ENCODE results near the gene MLXIPL.
"Not testable (repeated sequence)": the region's sequence is repeated elsewhere in the genome, so short reads cannot be mapped to it uniquely, and the experiment has no call there.

MLXIPL gene, protein sequence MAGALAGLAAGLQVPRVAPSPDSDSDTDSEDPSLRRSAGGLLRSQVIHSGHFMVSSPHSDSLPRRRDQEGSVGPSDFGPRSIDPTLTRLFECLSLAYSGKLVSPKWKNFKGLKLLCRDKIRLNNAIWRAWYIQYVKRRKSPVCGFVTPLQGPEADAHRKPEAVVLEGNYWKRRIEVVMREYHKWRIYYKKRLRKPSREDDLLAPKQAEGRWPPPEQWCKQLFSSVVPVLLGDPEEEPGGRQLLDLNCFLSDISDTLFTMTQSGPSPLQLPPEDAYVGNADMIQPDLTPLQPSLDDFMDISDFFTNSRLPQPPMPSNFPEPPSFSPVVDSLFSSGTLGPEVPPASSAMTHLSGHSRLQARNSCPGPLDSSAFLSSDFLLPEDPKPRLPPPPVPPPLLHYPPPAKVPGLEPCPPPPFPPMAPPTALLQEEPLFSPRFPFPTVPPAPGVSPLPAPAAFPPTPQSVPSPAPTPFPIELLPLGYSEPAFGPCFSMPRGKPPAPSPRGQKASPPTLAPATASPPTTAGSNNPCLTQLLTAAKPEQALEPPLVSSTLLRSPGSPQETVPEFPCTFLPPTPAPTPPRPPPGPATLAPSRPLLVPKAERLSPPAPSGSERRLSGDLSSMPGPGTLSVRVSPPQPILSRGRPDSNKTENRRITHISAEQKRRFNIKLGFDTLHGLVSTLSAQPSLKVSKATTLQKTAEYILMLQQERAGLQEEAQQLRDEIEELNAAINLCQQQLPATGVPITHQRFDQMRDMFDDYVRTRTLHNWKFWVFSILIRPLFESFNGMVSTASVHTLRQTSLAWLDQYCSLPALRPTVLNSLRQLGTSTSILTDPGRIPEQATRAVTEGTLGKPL

DNA sequence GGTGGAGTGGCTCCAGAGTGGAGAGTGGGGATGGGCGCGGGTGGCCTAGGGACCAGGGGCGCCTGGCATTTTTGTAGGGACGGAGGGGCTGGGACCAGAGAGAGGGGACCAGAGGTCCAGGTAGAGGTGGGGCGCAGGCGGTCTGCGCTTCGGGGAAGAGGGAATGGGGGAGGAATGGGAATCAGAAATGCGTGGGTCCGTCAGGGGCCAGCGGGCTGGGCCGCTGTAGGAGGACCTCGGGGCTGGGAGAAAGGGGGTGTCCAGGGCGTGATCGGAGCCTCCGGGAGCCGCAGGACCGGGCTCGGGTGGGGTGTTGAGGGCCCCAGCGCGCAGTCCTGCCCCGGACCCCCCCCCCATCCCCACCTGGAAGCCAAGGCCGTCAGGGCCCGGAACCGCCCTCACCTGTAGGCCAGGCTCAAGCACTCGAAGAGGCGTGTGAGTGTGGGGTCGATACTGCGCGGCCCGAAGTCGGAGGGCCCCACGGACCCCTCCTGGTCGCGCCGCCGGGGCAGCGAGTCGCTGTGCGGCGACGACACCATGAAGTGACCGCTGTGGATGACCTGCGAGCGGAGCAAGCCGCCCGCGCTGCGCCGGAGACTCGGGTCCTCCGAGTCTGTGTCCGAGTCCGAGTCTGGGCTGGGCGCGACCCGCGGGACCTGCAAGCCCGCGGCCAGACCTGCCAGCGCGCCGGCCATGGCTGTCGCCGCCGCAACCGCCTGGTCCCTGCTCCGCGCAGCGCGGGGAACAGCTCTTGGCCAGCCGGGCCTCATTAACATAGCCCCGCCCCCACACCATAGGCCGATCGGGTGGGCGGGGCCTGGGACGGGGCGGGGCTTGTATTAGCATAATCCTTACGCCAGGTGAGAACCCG lies at the start of gene MLXIPL:
Gene MLXIPL (minus strand): TSS at position 725 of the 871 bp plus-strand sequence. CDS start 30 bp downstream, at position 695.
- DNase-seq (ENCODE audit: low spot score), result peak; percentile 66

DNA sequence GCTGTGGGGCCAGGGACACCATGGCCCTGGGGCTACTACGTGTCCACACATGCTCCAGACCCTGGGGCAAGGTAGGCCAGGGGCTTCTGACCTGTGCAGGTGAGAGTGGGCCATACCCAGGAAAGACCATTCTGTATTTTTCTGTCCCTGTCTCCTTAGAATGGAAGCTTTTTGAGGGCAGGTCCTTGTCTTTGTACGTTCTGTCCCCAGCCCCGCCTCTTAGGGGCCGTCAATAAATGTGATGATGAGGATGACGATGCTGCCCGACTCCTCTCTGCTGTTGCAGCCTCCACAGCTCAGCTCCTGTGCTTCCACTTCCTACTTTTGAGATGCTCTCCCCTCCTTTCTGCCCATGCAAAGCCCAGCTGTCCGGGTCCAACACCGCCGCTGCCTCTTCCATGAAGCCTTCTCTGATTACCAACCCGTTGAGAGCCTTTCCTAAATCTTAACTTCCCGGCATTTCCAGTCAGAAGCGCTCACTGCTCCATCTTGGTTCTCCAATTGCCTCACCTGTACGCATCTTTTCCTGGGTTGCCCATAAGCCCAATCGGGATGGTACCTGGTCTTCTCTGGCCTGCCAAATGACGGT lies 47.6 kb upstream of the MLXIPL start:
- no peak for DNase-seq (ENCODE audit: low spot score)

DNA sequence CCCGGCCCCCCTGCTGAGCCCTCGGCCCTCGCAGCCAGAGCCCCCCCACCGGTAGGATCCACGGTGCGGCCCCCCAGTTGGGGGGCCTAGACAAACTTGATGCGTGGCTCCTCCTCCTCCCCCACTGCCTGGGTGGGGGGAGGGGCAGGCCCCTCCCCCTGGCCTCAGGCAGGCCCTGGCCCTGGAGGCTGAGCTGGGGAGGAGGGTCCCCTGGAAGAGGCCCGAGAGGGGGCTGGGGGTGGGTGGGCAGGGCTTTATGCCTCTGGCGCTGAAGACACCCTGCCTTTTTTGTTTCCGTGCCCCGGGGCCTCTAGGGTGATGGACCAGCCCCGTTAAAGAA lies 47.0 kb upstream of the MLXIPL start:
- no peak for DNase-seq (ENCODE audit: low spot score)

DNA sequence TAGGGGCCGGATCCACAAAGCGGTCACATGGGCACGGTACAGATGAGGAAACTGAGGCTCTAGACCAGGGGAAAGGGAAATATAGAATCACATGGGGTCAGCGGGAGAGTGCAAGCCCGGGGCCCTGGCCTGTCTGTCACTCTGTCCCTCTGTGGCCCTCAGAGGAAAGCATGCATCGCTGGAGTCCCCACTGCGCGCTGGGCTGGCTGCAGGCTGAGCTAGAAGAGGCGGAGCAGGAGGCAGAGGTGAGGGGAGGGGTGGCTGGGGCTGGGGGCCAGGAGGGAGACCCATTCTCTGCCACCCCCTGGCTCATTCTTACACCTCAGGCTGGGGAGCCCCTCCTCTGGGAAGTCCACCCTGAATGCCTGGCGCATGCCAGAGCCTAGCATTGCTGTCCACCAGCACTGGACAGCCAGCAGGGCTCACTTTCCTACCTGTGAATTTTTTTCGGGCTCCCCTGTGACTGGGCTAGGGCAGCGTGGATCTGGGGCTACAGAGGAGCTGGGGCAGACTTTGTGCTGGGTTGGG lies 45.6 kb upstream of the MLXIPL start:
- DNase-seq (ENCODE audit: low spot score), result no peak

DNA sequence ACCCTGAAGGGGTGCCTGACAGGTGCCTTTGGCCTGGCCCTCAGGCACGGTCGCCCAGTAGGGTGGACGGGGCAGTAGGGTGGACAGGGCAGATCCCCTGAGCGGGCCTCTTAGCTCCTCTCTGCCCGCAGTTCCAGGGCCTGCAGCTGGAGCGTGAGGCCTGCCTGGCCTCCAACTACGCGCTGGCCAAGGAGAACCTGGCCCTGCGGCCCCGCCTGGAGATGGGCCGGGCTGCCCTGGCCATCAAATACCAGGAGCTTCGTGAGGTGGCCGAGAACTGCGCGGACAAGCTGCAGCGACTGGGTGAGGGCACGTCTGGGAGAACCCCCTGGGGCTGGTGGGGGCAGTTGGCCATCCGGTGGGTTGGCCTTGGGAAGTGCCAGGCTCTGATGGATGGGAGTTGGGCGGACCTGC lies 45.0 kb upstream of the MLXIPL start:
- no peak for DNase-seq (ENCODE audit: low spot score)

DNA sequence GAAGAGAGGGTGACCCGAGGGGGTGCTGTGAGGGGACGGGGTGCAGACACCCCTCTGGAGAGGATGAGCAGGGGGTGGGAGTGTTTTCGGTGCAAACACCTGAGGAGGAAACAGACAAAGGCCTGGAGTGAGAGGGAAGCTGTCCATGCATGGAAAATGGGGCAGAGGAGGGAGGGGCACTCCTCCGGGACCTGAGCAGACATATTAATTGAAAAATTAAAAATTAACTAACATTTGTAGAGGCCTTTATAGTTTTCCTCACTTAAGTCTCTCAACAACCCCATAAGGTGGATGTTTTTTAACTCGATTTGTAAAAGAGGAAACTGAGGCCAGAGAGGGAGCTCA lies 44.5 kb upstream of the MLXIPL start:
- DNase-seq (ENCODE audit: low spot score), result no peak

DNA sequence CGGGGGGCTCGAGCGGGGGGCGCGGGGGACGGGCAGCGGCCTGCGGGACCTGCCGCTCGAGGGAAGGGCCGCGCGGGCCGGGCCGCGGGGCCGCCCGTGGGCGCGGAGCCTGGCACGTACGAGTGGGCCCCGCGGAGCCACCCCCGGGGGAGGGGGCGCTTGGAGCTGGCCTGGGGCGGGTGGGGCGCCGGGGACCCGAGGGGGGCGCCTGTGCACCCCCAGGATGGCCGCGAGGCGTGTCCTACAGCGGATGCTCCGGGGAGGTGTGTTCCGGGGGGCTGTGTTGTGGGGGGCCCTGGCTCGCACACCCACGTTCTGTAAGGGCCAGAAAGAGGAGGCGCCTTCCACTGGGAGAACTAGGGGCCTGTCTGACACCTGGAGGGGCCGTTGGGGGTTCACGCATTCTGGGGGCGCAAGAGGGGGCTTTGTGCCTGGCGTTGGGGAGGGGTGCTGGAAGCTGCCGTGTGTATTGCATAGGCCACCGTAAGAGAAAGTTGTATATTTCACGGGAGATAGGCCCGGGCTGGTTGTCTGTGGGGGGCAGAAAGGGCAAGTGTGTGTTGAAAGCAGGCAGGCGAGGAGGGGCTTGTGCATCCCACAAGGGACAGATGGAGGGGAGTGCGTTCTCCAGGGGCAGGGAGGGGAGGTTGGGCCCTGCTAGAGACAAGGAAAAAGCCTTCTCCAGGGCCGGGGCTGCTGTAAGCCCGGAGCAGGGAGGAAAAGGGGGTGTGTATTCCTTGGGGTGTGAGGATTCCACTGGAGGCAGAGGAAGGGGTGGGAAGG lies 44.0 kb upstream of the MLXIPL start:
- DNase-seq (ENCODE audit: low spot score), result no peak

DNA sequence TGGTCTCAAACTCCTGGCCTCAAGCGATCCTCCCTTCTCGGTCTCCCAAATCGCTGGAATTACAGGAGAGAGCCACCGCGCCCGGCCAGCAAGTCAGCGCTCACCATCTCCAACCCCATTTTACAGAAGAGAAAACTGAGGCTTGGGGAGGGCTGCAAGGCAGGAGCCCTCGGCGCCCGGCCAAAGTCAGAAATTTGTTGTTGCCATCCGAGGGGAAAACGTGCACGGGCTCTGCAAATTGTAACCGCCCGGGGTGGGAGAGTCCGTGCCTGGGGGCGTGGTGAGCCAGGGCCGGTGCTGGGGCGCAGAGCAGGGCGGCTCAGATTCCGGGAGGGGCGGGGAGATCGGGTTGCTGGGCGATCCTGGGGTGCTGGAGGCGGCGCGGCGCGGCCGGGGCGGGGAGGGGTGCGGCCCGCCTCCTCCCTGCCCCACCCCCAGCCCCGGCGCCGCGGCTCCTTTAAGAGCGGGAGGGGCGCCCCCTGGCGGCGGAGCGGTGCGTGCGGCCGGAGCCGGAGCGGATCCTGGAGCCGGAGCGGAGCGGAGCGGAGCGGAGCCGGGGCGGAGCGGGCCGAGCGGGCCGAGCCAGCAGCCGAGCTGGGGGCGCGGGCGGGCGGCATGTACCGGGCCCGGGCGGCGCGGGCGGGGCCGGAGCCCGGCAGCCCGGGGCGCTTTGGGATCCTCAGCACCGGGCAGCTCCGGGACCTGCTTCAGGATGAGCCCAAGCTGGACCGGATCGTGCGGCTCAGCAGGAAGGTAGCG lies 43.2 kb upstream of the MLXIPL start, which contains the start of gene VPS37D:
Gene VPS37D (plus strand): TSS at position 488 of the 759 bp plus-strand sequence. CDS start 128 bp downstream, at position 616.
- DNase-seq (ENCODE audit: low spot score), result peak; percentile 86

DNA sequence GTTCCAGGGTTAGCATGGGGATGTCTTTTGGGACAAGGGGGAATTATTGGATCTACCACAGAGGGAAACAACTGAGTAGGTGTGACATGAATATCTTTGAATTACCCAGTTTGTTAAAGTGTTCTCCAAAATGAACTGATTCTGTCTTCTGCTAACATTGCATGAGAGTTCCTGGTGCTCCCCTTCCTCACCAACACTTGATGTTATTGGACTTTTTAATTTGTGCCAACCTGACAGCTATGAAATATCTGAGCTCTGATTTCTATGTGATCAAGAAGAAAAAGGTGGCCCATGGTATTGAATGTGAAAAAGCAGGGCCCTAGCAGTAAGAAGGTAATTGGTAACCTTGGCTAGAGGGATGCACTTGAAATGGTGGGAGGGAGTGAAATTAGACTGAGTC lies 38.7 kb upstream of the MLXIPL start:
- DNase-seq (ENCODE audit: low spot score), result no peak

DNA sequence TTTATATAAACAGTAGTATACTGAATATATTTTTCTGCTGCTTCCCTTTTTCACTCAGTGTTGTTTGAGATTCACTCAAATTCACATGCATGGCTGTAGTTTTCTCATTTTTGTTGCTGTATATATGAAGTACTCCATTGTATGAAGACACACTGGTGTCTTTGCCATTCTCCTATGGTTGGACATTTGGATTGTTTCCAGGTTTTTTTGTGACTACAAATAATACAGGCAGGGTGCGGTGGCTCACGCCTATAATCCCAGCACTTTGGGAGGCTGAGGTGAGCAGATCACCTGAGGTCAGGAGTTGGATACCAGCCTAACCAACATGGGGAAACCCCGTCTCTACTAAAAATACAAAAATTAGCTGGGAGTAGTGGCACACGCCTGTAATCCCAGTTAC lies 36.3 kb upstream of the MLXIPL start:
- DNase-seq (ENCODE audit: low spot score), result not testable (repeated sequence)

DNA sequence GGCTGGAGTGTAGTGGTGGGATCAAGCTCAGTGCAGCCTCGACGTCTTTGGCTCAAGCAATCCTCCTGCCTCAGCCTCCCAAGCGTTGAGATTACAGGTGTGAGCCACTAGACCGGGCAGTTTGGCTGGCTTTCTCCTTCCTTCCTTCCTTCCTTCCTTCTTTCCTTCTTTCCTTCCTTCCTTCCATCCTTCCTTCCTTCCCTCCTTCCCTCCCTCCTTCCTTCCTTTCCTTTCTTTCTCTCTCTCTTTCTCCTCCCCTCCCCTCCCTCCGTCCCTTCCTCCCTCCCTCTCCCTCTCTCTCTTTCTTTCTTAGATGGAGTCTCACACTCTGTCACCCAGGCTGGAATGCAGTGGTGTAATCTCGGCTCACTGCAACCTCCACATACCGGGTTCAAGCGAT lies 35.7 kb upstream of the MLXIPL start:
- DNase-seq (ENCODE audit: low spot score), result no peak

DNA sequence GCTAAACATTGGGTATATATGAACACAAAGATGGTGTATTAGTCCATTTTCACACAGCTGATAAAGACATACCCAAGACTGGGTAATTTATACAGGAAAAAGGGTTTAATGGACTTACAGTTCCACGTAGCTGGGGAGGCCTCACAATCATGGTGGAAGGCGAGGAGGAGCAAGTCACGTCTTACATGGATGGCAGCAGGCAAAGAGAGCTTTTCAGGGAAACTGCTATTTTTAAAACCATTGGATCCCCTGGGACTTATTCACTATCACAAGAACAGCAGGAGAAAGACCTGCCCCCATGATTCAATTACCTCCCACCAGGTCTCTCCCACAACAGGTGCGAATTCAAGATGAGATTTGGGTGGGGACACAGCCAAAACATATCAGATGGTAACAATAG lies 31.0 kb upstream of the MLXIPL start:
- DNase-seq (ENCODE audit: low spot score), result not testable (repeated sequence)

DNA sequence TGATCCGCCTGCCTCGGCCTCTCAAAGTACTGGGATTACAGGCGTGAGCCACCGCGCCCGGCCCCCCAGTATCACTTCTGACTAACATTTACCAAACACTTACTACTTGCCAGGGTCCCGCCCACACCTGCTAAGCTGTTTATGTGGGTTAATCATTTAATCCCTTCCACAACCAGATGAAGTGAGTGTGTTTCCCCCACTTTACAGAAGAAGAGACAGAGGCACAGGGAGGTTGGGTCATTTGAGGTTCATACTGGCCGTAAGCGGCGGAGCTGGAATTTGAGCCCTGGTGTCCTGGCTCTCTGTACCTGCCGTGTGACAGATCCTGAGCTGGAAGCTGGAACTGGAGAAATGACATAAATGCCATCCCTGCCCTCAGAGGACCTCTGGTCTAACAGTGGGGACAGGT lies 28.2 kb upstream of the MLXIPL start:
- no peak for DNase-seq (ENCODE audit: low spot score)

DNA sequence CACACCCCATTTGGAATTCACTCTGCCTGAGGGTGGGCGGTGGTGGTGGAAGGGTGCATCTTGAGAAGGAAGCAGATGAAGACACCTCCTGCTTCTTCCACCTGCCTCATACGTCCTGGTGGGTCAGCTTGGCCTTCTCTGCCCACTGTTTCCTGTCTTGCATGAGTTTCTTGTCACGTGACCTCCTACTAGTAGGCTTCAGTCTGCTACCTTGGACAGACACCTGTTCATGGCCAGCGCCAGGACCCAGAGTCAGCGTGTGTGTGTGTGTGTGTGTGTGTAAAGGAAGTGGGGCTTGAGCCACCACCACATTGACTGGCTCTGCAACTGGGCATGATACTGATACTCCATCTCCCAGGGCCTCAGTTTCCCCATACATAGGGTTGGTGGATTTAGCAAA lies 26.2 kb upstream of the MLXIPL start:
- no peak for DNase-seq (ENCODE audit: low spot score)

DNA sequence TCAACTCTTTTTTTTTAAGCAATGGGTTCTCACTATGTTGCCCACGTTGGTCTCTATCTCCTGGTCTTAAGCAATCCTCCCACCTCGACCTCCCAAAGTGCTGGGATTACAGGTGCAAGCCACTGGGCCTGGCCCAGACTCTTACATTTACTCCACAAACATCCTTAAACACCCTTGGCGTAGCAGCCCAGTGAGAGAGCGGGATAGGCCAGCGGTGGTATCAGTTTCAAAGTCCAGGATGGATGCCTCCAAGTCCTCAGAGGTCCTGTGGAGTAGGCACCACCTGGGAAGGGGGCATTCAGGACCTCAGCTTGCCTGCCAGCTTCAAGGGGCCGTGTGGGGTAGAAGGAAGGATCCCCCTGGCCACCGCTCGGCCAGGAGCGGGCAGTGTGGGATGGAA lies 25.3 kb upstream of the MLXIPL start:
- DNase-seq (ENCODE audit: low spot score), result no peak

DNA sequence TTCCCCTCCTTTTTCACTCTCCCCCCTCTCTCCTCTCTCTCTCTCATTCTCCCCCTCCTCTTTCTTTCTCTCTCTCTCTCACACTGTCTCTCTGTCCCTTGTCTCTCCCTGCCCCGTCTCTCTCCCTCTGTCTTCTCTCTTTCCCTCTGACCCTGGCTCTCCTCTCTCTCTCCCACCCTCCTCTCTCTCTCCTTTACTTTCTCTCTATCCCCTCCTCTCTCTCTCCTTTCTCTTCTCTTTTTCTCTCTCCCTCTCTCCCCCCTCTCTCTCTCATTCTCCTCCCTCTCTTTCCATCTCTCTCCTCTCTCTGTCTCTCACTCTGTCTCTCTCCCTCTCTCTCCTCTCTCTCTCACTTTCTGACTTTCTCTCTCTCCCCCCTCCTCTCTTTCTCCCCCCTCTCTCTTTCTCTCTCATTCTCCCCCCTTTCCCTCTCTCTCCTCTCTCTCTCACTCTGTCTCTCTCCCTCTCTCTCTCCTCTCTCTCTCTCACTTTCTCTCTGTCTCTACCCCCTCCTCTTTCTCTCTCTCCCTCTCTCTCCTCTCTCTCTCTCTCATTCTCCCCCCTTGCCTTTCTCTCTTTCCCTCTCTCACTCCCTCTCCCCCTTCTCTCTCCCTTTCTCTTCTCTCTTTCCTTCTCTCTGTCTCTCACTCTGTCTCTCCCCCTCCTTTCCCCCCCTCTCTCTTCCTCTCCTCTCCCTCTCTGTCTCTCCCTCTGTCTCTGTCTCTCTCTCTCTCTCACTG lies 24.4 kb upstream of the MLXIPL start:
- DNase-seq (ENCODE audit: low spot score), result no peak

DNA sequence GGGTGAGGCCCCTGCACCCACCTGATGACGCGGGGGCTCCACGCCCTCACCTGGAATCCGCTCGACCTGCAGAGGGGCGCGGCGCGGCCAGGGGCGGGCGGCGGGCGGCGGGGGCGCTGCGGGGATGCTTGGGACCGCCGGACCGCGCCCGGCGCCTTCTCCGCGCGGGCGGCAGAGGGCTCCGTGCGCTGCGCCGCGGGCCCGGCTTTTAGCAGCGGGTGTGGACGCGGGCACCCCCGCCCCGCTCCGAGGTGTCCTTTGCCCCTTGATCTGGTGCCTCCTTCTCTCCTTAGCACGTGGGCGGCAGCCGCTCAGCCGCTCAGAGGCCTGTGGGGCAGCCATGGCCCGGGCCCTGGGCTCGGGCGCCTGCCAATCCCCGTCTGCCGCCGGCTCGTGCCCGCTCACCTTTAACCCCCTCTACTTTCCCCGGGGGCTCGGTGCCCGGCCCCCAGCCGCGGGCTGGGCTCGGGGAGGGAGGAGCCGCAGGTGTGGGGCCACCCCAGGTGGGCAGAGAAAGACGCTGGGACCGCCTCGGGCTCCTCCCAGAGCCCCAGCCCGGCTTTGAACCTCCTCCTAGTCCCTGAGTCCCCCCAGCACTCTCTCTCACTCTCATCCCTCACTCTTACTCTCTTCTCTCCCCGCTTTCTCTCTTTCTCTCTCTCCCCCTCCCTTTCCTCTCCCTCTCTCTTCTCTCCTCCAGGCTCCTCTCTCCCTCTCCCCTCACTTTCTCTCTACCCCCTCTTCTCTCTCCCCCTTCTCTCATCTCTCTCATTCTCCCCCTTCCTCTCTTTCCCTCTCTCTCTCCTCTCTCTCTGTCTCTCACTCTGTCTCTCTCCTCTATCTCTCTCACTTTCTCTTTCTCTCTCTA lies 23.6 kb upstream of the MLXIPL start:
- DNase-seq (ENCODE audit: low spot score), result no peak

Data from Ammon's horn (tissue), 1 donor.